DMS53 treated with DMSO at 0.1 percent for 48 hours (cell line): ENCODE measurements around the gene COBL.

ENCODE experiments used
- DNase-seq: peaks from one replicate; lab custom pipeline; 2025; ENCODE audit not compliant: unreplicated experiment; lab: John Stamatoyannopoulos, UW

COBL gene

DNA sequence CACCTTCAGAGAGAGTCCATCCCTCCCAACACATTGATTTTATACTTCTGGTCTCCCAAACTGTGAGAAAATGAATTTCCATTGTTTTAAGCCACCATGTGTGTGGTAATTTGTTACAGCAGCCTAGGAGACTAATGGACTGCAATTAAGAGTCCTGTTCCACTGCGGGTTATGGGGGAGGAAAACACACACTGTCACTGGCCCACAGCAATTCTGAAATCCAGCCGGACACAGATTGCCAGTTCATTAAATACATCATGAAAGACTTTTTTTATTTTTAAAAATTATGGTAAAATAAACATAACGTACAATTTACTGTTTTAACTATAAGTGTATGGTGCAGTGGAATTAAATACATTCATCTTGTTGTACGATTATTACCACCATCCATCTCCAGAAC lies 340.5 kb downstream of the COBL start:
- no peak for DNase-seq

DNA sequence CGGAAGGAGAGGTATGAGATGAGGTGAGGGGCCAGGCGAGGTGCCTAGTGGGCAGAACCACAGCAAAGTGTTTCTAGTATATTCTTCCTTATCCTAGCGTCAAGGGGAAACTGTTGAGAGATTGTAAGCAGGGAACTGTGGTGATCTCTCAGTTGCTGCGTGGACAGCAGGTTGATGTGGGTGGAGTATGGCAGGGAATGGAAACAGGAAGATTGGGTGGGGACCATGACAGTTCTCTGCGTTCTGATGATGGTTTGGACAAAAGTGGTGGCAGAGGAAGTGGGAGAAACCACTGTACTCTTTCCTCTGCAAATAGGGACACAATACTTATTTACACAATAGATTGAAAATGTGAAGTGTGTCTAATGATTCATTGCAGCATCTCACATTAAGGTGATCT lies 342.4 kb downstream of the COBL start:
- DNase-seq, result no peak

DNA sequence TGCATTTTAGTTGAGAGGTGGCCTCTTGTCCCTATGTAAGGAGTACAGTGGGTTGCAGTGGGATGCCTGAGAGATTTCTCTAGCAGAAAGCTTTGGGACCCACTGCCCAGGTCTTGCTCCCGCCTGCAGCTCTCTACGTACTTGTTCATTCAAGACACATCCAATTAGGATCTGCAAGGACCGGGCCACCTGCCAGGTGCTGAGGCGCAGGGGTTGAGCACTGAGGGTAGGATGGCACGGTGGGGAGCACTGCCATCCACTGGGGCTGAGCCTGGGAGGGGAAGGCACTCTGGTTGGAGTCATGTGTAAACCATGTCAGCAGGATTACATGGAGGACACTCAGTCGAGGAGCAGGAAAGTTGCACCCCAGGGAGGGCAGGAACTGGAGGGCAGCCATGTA lies 342.8 kb downstream of the COBL start:
- no peak for DNase-seq

DNA sequence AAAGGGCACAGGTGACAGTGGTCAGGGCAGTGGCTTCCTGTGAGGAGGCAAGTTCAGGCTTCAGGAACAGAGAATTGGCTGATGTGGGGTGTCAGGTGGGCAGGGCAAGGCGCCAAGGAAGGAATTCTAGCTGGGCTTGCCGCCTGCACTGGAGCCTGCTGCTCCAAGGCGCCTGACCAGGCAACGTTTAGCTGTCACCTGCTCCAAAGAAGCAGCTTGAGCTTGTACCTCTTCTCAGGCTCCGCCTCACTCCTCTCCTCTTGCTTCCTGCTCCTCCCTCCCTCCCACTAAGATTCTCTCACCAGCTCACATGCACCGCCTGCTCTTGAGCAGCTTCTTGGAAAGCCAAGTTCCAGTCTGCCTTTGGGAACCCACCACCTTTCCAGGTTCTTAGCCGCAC lies 346.5 kb downstream of the COBL start:
- no peak for DNase-seq
